ENCODE results near the gene FAM200B. TPM values are rescaled to one million over a fixed set of nuclear protein-coding genes. Genes with fewer than 3 reads are reported as not detected.

FAM200B gene
- total RNA-seq, 1 donor from 2014 or later, result 42.7 TPM

GRCh38 chr4:15736514-15737050, 55.0 kb downstream of the FAM200B start:
- DNase-seq (ENCODE audit: low spot score), result no peak

- no peak for DNase-seq (ENCODE audit: low spot score)
Observed at GRCh38 chr4:15737255-15737654, 55.6 kb downstream of the FAM200B start.

GRCh38 chr4:15738877-15739276, 57.2 kb downstream of the FAM200B start:
- no peak for DNase-seq (ENCODE audit: low spot score)

Other genes starting within 250 kb of the FAM200B start
- 21.6 TPM for gene CC2D2A, start 211.9 kb upstream of the FAM200B start, total RNA-seq
- gene FBXL5, start 26.5 kb upstream of the FAM200B start, total RNA-seq, result 110 TPM
- 18.6 TPM for gene BST1, start 21.2 kb downstream of the FAM200B start, total RNA-seq
- 2.6 TPM for gene CD38, start 96.5 kb downstream of the FAM200B start, total RNA-seq

Data from ureter (tissue), 1 donor.